GM13976 (cell line): ENCODE data around the gene COMMD1.

Source experiments
- DNase-seq: peaks from one replicate; pipeline ENCODE4 v3.0.0; 2012; ENCODE audit warnings: low spot score
- in situ Hi-C: fragments of 300-500 bp; cut with MboI; formaldehyde crosslinking; loops from one replicate; pipeline ENCODE4 v1.12.0; 2022; ENCODE audit warnings: low sequenced_read_pairs, mixed read lengths, inconsistent platforms; ENCODE audit not compliant: unreplicated experiment
- TF ChIP-seq, protein P1 (sequence below): IDR thresholded peaks from 2 replicates; pipeline ENCODE4 v1.5.1; 2012; ENCODE audit warnings: borderline replicate concordance, mild to moderate bottlenecking; ENCODE audit not compliant: insufficient read depth; ENCODE audit errors: extremely low read depth, missing control alignments, control extremely low read depth

COMMD1 gene

DNA sequence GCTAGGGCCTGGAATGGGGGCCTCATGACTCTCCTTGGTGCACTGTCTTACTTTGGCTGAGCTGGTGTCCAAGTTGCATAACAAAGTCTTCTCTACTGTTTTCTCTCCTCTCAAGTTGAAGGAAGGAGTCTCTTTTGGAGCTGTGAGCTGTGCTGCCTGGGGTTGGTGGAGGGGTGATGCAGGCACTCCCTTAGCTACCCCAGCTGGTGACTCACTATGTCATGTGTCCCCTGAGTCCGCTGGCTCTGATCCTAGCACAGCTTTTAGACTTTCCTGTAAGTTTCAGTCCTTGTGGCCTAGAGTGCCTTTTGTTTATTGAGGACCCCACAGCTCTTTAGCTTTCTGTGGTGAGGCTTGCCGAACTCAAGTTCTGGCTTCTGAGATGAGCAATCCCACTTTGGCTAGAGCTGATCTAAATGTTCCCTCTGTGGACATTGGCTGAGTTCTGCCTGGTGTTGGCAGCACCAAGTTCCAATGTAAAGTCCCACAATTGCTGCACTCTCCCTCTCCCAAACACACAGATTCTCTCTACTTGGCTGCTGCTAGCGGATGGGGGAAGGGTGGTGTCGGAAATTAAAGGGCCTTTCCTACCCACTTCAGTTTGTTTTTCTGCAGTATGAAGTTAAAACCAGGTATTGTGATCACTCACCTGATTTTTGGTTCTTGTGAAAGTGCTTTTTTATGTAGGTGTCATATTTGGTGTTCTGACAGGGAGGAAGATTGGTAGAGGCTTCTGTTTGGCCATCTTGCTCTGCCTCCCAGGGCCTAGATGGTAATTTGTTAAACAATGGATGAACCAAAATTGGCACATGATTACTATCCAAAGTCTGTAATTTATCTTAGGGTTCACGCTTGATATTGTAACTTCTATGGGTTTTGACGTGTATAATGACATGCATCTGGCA is 83.2 kb downstream of the COMMD1 start:
- in situ Hi-C loops, result no loop called here
- TF ChIP-seq, protein P1, sequence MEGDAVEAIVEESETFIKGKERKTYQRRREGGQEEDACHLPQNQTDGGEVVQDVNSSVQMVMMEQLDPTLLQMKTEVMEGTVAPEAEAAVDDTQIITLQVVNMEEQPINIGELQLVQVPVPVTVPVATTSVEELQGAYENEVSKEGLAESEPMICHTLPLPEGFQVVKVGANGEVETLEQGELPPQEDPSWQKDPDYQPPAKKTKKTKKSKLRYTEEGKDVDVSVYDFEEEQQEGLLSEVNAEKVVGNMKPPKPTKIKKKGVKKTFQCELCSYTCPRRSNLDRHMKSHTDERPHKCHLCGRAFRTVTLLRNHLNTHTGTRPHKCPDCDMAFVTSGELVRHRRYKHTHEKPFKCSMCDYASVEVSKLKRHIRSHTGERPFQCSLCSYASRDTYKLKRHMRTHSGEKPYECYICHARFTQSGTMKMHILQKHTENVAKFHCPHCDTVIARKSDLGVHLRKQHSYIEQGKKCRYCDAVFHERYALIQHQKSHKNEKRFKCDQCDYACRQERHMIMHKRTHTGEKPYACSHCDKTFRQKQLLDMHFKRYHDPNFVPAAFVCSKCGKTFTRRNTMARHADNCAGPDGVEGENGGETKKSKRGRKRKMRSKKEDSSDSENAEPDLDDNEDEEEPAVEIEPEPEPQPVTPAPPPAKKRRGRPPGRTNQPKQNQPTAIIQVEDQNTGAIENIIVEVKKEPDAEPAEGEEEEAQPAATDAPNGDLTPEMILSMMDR, result no peak
- no peak for DNase-seq

DNA sequence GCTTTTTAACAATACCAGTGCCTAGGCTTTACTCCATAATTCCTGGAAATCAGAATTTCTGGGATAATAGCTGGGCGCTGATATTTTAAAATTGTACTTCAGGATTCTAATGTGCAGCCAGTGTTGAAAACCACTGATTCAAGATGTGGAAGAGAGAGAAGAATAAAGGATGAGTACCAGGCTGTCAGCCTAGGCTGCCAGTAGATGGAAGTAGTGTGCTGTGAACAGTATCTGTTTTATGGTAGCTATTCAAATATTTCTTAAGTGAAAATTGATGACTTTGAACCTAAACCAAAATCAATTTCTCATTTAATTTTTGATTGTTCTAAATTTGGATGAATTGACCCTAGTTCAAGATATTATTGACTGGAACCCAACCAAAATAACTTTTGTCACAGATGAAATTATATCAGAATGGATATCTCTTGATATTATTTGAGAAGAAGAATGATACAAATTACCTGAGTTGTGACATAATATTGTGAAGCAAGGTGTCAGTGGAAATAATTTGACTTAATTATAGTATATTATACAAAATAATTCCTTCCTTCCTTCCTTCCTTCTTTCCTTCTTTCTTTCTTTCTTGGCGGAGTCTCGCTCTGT is 88.0 kb downstream of the COMMD1 start:
- peak; percentile 52 for DNase-seq
- TF ChIP-seq, protein P1, result peak; percentile 72
- in situ Hi-C loops, result no loop called here

DNA sequence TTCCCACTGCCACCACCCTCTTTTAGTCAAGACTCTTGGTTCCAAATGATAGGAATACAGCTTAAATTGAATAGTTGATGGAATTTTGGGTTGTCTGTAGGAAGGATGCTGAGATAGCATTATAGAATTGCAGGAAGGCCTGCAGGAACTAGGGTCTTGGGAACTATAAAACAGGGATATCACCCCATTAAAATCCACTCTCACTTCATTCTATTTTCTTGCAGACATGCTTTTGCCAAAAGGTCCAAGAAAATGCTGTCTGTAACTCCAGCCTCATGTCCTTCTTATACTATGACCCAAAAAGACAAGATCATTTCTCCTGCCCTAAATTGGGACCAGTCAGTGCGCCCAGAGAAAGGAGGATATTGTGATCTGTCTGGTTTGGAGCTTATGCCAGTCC is 89.1 kb downstream of the COMMD1 start:
- TF ChIP-seq, protein P1, result no peak
- in situ Hi-C loops, result no loop called here
- no peak for DNase-seq

DNA sequence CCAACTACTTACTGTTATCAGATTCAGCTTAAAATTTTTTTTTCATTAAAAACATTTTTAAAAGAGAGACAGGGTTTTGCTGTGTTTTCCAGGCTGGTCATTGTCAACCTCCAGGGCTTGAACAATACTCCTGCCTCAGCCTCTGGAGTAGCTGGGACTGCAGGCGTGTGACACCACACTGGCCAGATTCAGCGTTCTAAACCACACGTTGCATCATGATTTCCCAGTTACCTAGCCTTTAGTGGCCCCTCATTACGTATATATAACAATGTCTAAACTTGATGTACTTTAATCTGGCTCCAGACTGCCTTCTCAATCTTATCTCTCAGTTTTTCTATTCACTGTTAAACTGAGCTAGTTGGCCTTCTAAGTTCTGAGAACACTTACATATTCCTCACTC is 89.6 kb downstream of the COMMD1 start:
- in situ Hi-C loops, result loop anchor here (5.0 kb wide), 1 partner anchor 417 kb away; no protein-coding TSS in a partner anchor
- DNase-seq, result no peak
- TF ChIP-seq, protein P1, result no peak

DNA sequence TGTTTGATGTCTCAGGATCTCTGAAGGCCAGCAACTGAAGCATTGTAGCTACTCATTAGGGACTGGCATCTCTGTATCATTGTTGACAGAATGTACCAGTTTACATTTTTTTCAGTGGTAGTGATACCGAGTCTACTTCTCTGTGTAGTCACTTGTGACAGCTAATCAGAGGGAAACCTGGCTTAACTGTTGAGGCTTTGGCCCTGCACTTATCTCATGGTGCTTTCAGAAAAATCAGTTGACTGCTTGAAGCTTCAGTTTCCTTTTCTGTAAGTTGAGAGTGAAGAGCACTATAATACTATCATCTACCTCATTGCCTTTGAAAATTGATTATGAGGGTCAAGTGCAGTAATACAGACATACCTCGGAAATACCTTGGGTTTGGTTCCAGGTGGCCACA is 90.0 kb downstream of the COMMD1 start:
- TF ChIP-seq, protein P1, result no peak
- in situ Hi-C loops, result loop anchor here (5.0 kb wide), 1 partner anchor 417 kb away; no protein-coding TSS in a partner anchor
- DNase-seq, result peak; percentile 63

DNA sequence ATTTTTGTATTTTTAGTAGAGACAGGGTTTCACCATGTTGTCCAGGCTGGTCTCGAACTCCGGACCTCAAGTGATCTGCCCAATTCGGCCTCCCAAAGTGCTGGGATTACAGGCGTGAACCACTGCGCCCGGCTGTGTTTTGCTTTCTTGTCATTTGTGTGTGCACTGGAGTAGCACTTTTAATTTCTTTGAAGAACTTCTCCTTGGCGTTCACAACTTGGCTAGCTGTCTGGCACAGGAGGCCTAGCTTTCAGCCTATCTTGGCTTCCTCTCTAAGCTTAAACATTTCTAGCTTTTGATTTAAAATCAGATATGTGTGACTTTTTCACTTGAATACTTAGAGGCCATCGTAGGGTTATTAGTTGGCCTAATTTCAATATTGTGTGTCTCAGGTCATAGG is 93.0 kb downstream of the COMMD1 start:
- in situ Hi-C loops, result loop anchor here (5.0 kb wide), 1 partner anchor 414 kb away; no protein-coding TSS in a partner anchor
- DNase-seq, result no peak
- TF ChIP-seq, protein P1, result no peak
